DOHH2 (cell line): ENCODE measurements around the gene STRAP.

Source experiments
- CTCF ChIP-seq: fragments of 200-600 bp; sonication (generic); IDR thresholded peaks from one replicate; pipeline ENCODE4 v1.5.1; 2014; ENCODE audit warnings: antibody characterized with exemption, mild to moderate bottlenecking, low read depth, low read length; ENCODE audit not compliant: poor library complexity, severe bottlenecking
- EZH2phosphoT487 ChIP-seq: fragments of 200-600 bp; sonication (generic); IDR thresholded peaks from 2 replicates; pipeline ENCODE4 v1.6.1; 2017; ENCODE audit warnings: borderline replicate concordance, mild to moderate bottlenecking, antibody characterized with exemption, low read length, moderate library complexity, mixed read lengths

- TF ChIP-seq CTCF, result no peak
- TF ChIP-seq EZH2phosphoT487, result no peak
These were observed 60.3 kb downstream of the STRAP start for GRCh38 chr12:15942475-15942874.
